ENCODE measurements around the gene LMBRD1. TPM values are rescaled to one million over a fixed set of nuclear protein-coding genes. Genes with fewer than 3 reads are reported as not detected.
"Not testable (repeated sequence)": the region's sequence is repeated elsewhere in the genome, so short reads cannot be mapped to it uniquely, and the experiment has no call there.

LMBRD1 gene
- total and polyA plus RNA-seq, 3 experiments from 2014 or later: 16.2 to 45.5 (median 17.3) TPM

GRCh38 chr6:69796073-69796641 lies 653 bp downstream of the LMBRD1 start:
- Mint-ChIP-seq H3K27me3 (no peaks in the 10 kb centered on the region), H3K27ac (peak overlapping the region; percentile 96 to 100 (median 98)), H3K36me3 (peaks cover 0 to 13% (median 0%) of the 10 kb centered on the region in 3 donors), H3K4me3 (peak overlapping the region; percentile 90 to 98 (median 93)), H3K4me1 (peaks cover 49 to 65% (median 60%) of the 10 kb centered on the region in 3 donors), H3K9me3 (no peaks in the 10 kb centered on the region)
- Histone ChIP-seq H3K4me1 (ENCODE audit: insufficient read depth, low read length) (peaks cover 27% of the 10 kb centered on the region), H3K27ac (ENCODE audit: low read depth, low read length) (peak overlapping the region; percentile 97), H3K4me3 (ENCODE audit: low read length) (peak overlapping the region; percentile 85), H3K36me3 (ENCODE audit: insufficient read depth, low read length) (no peaks in the 10 kb centered on the region), H3K9me3 (ENCODE audit: low read length) (no peaks in the 10 kb centered on the region), H3K27me3 (ENCODE audit: insufficient read depth, low read length, poor library complexity, severe bottlenecking) (no peaks in the 10 kb centered on the region)
- ChIA-PET POLR2A (interaction anchor here (0.6 to 2.4 kb wide), 6 partner anchors 16 to 131 kb away, joined by 3 to 9 read pairs (median 4); partner anchors contain the start of gene COL19A1), CTCF (interaction anchor here (0.8 to 2.8 kb wide), 13 partner anchors 10 to 866 kb away, joined by 3 to 17 read pairs (median 5); partner anchors contain the start of gene COL19A1)
- DNase-seq: peak; percentile 24 to 79 (median 75)

GRCh38 chr6:69795469-69796072 lies 1.2 kb downstream of the LMBRD1 start:
- Histone ChIP-seq H3K36me3 (ENCODE audit: insufficient read depth, low read length) (no peaks in the 10 kb centered on the region), H3K27ac (ENCODE audit: low read depth, low read length) (peak overlapping the region; percentile 97), H3K4me3 (ENCODE audit: low read length) (peak overlapping the region; percentile 85), H3K4me1 (ENCODE audit: insufficient read depth, low read length) (peaks cover 27% of the 10 kb centered on the region), H3K9me3 (ENCODE audit: low read length) (no peaks in the 10 kb centered on the region), H3K27me3 (ENCODE audit: insufficient read depth, low read length, poor library complexity, severe bottlenecking) (no peaks in the 10 kb centered on the region)
- peak overlapping the region; percentile 96 to 100 (median 98) for H3K27ac Mint-ChIP-seq
- H3K27me3 Mint-ChIP-seq: no peaks in the 10 kb centered on the region
- peak overlapping the region; percentile 90 to 98 (median 93) for H3K4me3 Mint-ChIP-seq
- CTCF ChIA-PET: interaction anchor here (0.8 to 2.8 kb wide), 6 partner anchors 14 to 867 kb away, joined by 3 to 17 read pairs (median 8); partner anchors contain the start of gene COL19A1
- peaks cover 53 to 71% (median 66%) of the 10 kb centered on the region in 3 donors for H3K4me1 Mint-ChIP-seq
- peak in 1 of 5 donors; percentile 17 for DNase-seq
- H3K9me3 Mint-ChIP-seq: no peaks in the 10 kb centered on the region
- POLR2A ChIA-PET: interaction anchor here (0.6 to 1.9 kb wide), 5 partner anchors 17 to 131 kb away, joined by 3 to 8 read pairs (median 3); partner anchors contain the start of gene COL19A1
- peaks cover 0 to 14% (median 0%) of the 10 kb centered on the region in 3 donors for H3K36me3 Mint-ChIP-seq

- no peak overlapping the region for H3K27ac ChIP-seq (ENCODE audit: low read depth, low read length)
- ChIA-PET POLR2A (no interaction called here), CTCF (no interaction called here)
- H3K9me3 ChIP-seq (ENCODE audit: low read length): no peaks in the 10 kb centered on the region
- H3K27me3 ChIP-seq (ENCODE audit: insufficient read depth, low read length, poor library complexity, severe bottlenecking): no peaks in the 10 kb centered on the region
- peaks cover 4% of the 10 kb centered on the region for H3K36me3 ChIP-seq (ENCODE audit: insufficient read depth, low read length)
- Mint-ChIP-seq H3K4me3 (peak overlapping the region in 1 of 7 donors; percentile 5), H3K27me3 (no peaks in the 10 kb centered on the region), H3K4me1 (peaks cover 57 to 79% (median 71%) of the 10 kb centered on the region in 3 donors), H3K9me3 (no peaks in the 10 kb centered on the region), H3K27ac (peak overlapping the region in 3 of 8 donors; percentile 5 to 80 (median 30)), H3K36me3 (peaks cover 0 to 33% (median 4%) of the 10 kb centered on the region in 3 donors)
- H3K4me1 ChIP-seq (ENCODE audit: insufficient read depth, low read length): peaks cover 23% of the 10 kb centered on the region
- H3K4me3 ChIP-seq (ENCODE audit: low read length): no peak overlapping the region
- DNase-seq: no peak
Observed at GRCh38 chr6:69792292-69792691, 4.5 kb downstream of the LMBRD1 start.

GRCh38 chr6:69791065-69791471 lies 5.7 kb downstream of the LMBRD1 start:
- H3K4me3 ChIP-seq (ENCODE audit: low read length): no peak overlapping the region
- DNase-seq: no peak
- H3K36me3 ChIP-seq (ENCODE audit: insufficient read depth, low read length): peaks cover 4% of the 10 kb centered on the region
- Mint-ChIP-seq H3K4me3 (no peak overlapping the region), H3K27ac (peak overlapping the region in 1 of 8 donors; percentile 11), H3K9me3 (no peaks in the 10 kb centered on the region), H3K36me3 (peaks cover 0 to 32% (median 4%) of the 10 kb centered on the region in 3 donors), H3K27me3 (no peaks in the 10 kb centered on the region), H3K4me1 (peaks cover 60 to 85% (median 75%) of the 10 kb centered on the region in 3 donors)
- H3K4me1 ChIP-seq (ENCODE audit: insufficient read depth, low read length): peaks cover 19% of the 10 kb centered on the region
- no peaks in the 10 kb centered on the region for H3K27me3 ChIP-seq (ENCODE audit: insufficient read depth, low read length, poor library complexity, severe bottlenecking)
- H3K9me3 ChIP-seq (ENCODE audit: low read length): no peaks in the 10 kb centered on the region
- CTCF ChIA-PET: interaction anchor here (1.1 kb wide), 1 partner anchor 76 kb away, joined by 3 read pairs; no protein-coding TSS in a partner anchor
- H3K27ac ChIP-seq (ENCODE audit: low read depth, low read length): no peak overlapping the region
- POLR2A ChIA-PET: no interaction called here

- Histone ChIP-seq H3K27me3 (ENCODE audit: insufficient read depth, low read length, poor library complexity, severe bottlenecking) (no peaks in the 10 kb centered on the region), H3K9me3 (ENCODE audit: low read length) (no peaks in the 10 kb centered on the region), H3K36me3 (ENCODE audit: insufficient read depth, low read length) (peaks cover 4% of the 10 kb centered on the region), H3K27ac (ENCODE audit: low read depth, low read length) (no peak overlapping the region), H3K4me3 (ENCODE audit: low read length) (no peak overlapping the region), H3K4me1 (ENCODE audit: insufficient read depth, low read length) (peaks cover 19% of the 10 kb centered on the region)
- ChIA-PET POLR2A (no interaction called here), CTCF (interaction anchor here (1.1 kb wide), 1 partner anchor 77 kb away, joined by 3 read pairs; no protein-coding TSS in a partner anchor)
- no peak overlapping the region for H3K4me3 Mint-ChIP-seq
- H3K27me3 Mint-ChIP-seq: no peaks in the 10 kb centered on the region
- H3K27ac Mint-ChIP-seq: no peak overlapping the region
- H3K4me1 Mint-ChIP-seq: peaks cover 59 to 85% (median 75%) of the 10 kb centered on the region in 3 donors
- no peaks in the 10 kb centered on the region for H3K9me3 Mint-ChIP-seq
- DNase-seq: no peak
- peaks cover 0 to 31% (median 4%) of the 10 kb centered on the region in 3 donors for H3K36me3 Mint-ChIP-seq
Observed at GRCh38 chr6:69790629-69791028, 6.2 kb downstream of the LMBRD1 start.

- Histone ChIP-seq H3K27me3 (ENCODE audit: insufficient read depth, low read length, poor library complexity, severe bottlenecking) (no peaks in the 10 kb centered on the region), H3K36me3 (ENCODE audit: insufficient read depth, low read length) (peaks cover 4% of the 10 kb centered on the region), H3K4me3 (ENCODE audit: low read length) (no peak overlapping the region), H3K9me3 (ENCODE audit: low read length) (no peaks in the 10 kb centered on the region), H3K4me1 (ENCODE audit: insufficient read depth, low read length) (peaks cover 19% of the 10 kb centered on the region), H3K27ac (ENCODE audit: low read depth, low read length) (no peak overlapping the region)
- no peak for DNase-seq
- Mint-ChIP-seq H3K4me1 (peaks cover 59 to 85% (median 75%) of the 10 kb centered on the region in 3 donors), H3K27ac (no peak overlapping the region), H3K27me3 (no peaks in the 10 kb centered on the region), H3K9me3 (no peaks in the 10 kb centered on the region), H3K36me3 (peaks cover 0 to 33% (median 8%) of the 10 kb centered on the region in 3 donors), H3K4me3 (no peak overlapping the region)
- CTCF ChIA-PET: no interaction called here
- POLR2A ChIA-PET: no interaction called here
Observed at GRCh38 chr6:69789578-69789977, 7.2 kb downstream of the LMBRD1 start.

GRCh38 chr6:69787436-69787835 lies 9.4 kb downstream of the LMBRD1 start:
- H3K27me3 ChIP-seq (ENCODE audit: insufficient read depth, low read length, poor library complexity, severe bottlenecking); POLR2A ChIA-PET; H3K4me3 Mint-ChIP-seq; DNase-seq; H3K27ac Mint-ChIP-seq; H3K4me3 ChIP-seq (ENCODE audit: low read length); H3K9me3 ChIP-seq (ENCODE audit: low read length); CTCF ChIA-PET; H3K36me3 ChIP-seq (ENCODE audit: insufficient read depth, low read length); H3K9me3 Mint-ChIP-seq; H3K27me3 Mint-ChIP-seq; H3K27ac ChIP-seq (ENCODE audit: low read depth, low read length): not testable (repeated sequence)
- H3K36me3 Mint-ChIP-seq: peaks cover 0 to 41% (median 8%) of the 10 kb centered on the region in 3 donors
- peaks cover 17% of the 10 kb centered on the region for H3K4me1 ChIP-seq (ENCODE audit: insufficient read depth, low read length)
- peaks cover 53 to 86% (median 74%) of the 10 kb centered on the region in 3 donors for H3K4me1 Mint-ChIP-seq

GRCh38 chr6:69785697-69786096 lies 11.1 kb downstream of the LMBRD1 start:
- Mint-ChIP-seq H3K27ac (peak overlapping the region in 3 of 8 donors; percentile 3 to 23 (median 10)), H3K4me1 (peaks cover 48 to 84% (median 72%) of the 10 kb centered on the region in 3 donors), H3K27me3 (no peaks in the 10 kb centered on the region), H3K36me3 (peaks cover 0 to 48% (median 9%) of the 10 kb centered on the region in 3 donors), H3K4me3 (no peak overlapping the region), H3K9me3 (no peaks in the 10 kb centered on the region)
- H3K27ac ChIP-seq (ENCODE audit: low read depth, low read length): no peak overlapping the region
- no peak overlapping the region for H3K4me3 ChIP-seq (ENCODE audit: low read length)
- H3K9me3 ChIP-seq (ENCODE audit: low read length): no peaks in the 10 kb centered on the region
- DNase-seq: no peak
- peaks cover 7% of the 10 kb centered on the region for H3K36me3 ChIP-seq (ENCODE audit: insufficient read depth, low read length)
- H3K4me1 ChIP-seq (ENCODE audit: insufficient read depth, low read length): peaks cover 20% of the 10 kb centered on the region
- ChIA-PET POLR2A (no interaction called here), CTCF (interaction anchor here (1.1 to 1.7 kb wide), 2 partner anchors 11 to 12 kb away, joined by 5 to 7 read pairs; partner anchors contain the start of gene LMBRD1)
- no peaks in the 10 kb centered on the region for H3K27me3 ChIP-seq (ENCODE audit: insufficient read depth, low read length, poor library complexity, severe bottlenecking)
